ENCODE data around the gene SPATS2L. TPM values are rescaled to one million over a fixed set of nuclear protein-coding genes. Genes with fewer than 3 reads are reported as not detected.

SPATS2L gene
- total and polyA plus RNA-seq, 2 of the 13 experiments (the other 11 are each of a cell fraction or from before 2014, with no cell fraction given): 154 to 212 TPM

GRCh38 chr2:200376513-200377354 lies 70.2 kb downstream of the SPATS2L start (continued):
- TF ChIP-seq AHDC1 (CRISPR knock-in tag; IDR thresholded peaks at IDR 0.05; ENCODE audit: borderline replicate concordance): 0 out of 2 replicates have a peak, but pooled peaks have one; percentile 14
- no peak for TF ChIP-seq ZNF879 (CRISPR knock-in tag; IDR thresholded peaks at IDR 0.05)
- no peak for TF ChIP-seq ZMAT5 (CRISPR knock-in tag; IDR thresholded peaks at IDR 0.05; ENCODE audit: borderline replicate concordance, low read depth)
- TF ChIP-seq NAIF1 (CRISPR knock-in tag; IDR thresholded peaks at IDR 0.05; ENCODE audit: borderline replicate concordance): no peak
- TF ChIP-seq SNAPC4 (CRISPR knock-in tag; IDR thresholded peaks at IDR 0.05): no peak
- TF ChIP-seq ESRRA (CRISPR knock-in tag; IDR thresholded peaks at IDR 0.05; ENCODE audit: low read depth): no peak
- TF ChIP-seq MIER3 (CRISPR knock-in tag; IDR thresholded peaks at IDR 0.05; ENCODE audit: borderline replicate concordance): no peak
- TF ChIP-seq KMT2A (CRISPR knock-in tag; IDR thresholded peaks at IDR 0.05): no peak
- TF ChIP-seq RAD21 (CRISPR knock-in tag; IDR thresholded peaks at IDR 0.05): no peak
- no peak for TF ChIP-seq DR1 (CRISPR knock-in tag; IDR thresholded peaks at IDR 0.05)
- TF ChIP-seq RARA (CRISPR knock-in tag; IDR thresholded peaks at IDR 0.05): 0 out of 2 replicates have a peak, but pooled peaks have one; percentile 28
- no peak for TF ChIP-seq AFF4 (CRISPR knock-in tag; IDR thresholded peaks at IDR 0.05)
